ENCODE data around the gene KDM3B. TPM values are rescaled to one million over a fixed set of nuclear protein-coding genes. Genes with fewer than 3 reads are reported as not detected.

The KDM3B gene
- total RNA-seq, 2 donors from 2014 or later, result 62.3 to 77.5 TPM

DNA sequence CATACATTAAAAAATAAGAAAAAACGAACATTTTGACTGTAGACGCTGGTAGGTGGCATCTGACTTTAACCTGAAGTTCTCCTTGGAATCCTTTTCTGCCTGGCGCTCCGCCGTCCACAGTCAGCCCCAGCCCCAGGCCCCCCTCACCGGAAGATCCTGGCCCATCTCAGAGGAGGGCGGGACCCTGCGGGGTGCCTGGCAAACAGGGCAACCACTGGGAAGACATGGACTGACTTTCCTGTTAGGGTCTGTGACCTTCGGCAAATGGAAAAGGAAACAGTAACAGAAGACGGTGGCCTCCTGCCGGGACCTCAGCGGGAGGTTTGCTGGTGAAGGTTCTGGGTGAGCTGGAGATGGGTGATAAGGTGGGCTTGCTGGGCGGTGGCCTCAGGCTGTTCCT, 101.1 kb downstream of the KDM3B start:
- Histone ChIP-seq H3K9ac (ENCODE audit: low read depth in 2 of 2, low read length in 2 of 2) (no peak overlapping the region), H3K27ac (no peak overlapping the region), H3K36me3 (no peaks in the 10 kb centered on the region), H3K27me3 (no peaks in the 10 kb centered on the region), H3K9me3 (no peaks in the 10 kb centered on the region), H3K4me1 (no peaks in the 10 kb centered on the region), H3K4me3 (no peak overlapping the region)
- intact Hi-C loops (cut with DNase I), result no loop called here
- no peak for DNase-seq
- TF ChIP-seq CTCF (IDR thresholded peaks at IDR 0.05), result no peak

DNA sequence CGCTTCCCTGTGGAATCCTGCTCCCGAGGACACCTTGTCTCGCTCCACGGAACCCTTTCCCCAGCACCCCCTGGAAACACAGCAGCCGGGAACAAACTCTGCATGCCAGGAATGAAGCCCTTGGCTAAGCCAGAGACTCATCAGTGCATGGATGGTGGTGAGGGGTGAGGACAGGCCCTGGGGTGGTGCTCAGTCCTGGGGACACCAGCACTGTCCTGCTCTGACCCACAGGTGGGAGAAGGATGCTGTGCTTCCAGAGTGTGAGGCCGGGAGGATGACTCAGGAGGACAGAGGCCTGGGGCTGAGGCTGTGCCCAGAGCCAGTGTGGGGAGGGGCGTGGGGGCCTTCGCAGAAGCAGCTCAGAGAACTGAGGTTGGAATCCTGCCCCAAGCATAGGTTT, 101.6 kb downstream of the KDM3B start:
- intact Hi-C loops (cut with DNase I), result no loop called here
- no peaks in the 10 kb centered on the region for H3K9me3 ChIP-seq
- no peak for DNase-seq
- H3K4me3 ChIP-seq, result no peak overlapping the region
- TF ChIP-seq CTCF (IDR thresholded peaks at IDR 0.05), result no peak
- H3K36me3 ChIP-seq, result no peaks in the 10 kb centered on the region
- H3K27me3 ChIP-seq, result no peaks in the 10 kb centered on the region
- no peaks in the 10 kb centered on the region for H3K4me1 ChIP-seq
- H3K27ac ChIP-seq, result no peak overlapping the region
- no peak overlapping the region for H3K9ac ChIP-seq (ENCODE audit: low read depth in 2 of 2, low read length in 2 of 2)

GRCh38 chr5:138455232-138455930, 102.9 kb downstream of the KDM3B start:
- intact Hi-C loops (cut with DNase I), result loop anchor here (5.0 kb wide), 1 partner anchor 37 kb away; no protein-coding TSS in a partner anchor
- Histone ChIP-seq H3K27ac (no peak overlapping the region), H3K9ac (ENCODE audit: low read depth in 2 of 2, low read length in 2 of 2) (no peak overlapping the region), H3K9me3 (no peaks in the 10 kb centered on the region), H3K4me3 (no peak overlapping the region), H3K27me3 (no peaks in the 10 kb centered on the region), H3K4me1 (no peaks in the 10 kb centered on the region), H3K36me3 (no peaks in the 10 kb centered on the region)
- no peak for DNase-seq
- no peak for TF ChIP-seq CTCF (IDR thresholded peaks at IDR 0.05)

DNA sequence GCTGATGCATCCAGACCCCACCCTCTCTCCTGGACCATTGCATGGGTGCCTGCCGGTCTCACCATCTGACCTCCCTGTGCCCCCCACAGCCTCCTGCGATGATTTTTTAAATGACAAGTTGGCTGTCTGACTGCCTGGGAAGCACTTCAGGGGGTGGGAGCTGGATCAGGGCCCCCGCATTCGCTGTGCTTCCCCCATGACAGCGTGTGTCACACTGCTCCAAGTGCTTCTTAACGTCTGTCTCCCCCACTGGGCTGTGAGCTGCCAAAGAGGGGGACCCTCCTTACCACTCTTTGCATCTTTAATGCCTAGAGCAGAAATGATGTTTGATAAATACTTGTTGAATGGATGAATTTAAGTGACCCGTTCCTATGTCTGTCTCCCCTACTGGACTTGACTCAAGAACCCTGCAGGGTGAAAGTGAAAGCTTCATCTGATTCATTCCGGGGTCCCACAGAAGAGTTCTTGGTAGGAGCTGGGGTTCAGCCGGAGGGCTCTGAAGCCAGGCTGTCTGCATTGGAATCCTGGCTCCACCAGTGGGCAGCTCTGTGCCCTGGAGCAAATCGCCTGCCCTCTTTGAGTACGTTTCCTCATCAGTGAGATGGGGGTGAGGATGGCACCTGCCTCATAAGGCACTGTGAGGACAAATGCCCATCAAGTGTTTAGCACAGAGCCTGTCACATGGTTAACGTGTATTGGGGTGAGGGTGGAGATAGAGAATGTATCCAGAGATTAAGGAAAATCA, 105.2 kb downstream of the KDM3B start:
- intact Hi-C loops (cut with DNase I), result loop anchor here (5.0 kb wide), 1 partner anchor 35 kb away; no protein-coding TSS in a partner anchor
- DNase-seq, result no peak
- no peak for TF ChIP-seq CTCF (IDR thresholded peaks at IDR 0.05)

GRCh38 chr5:138458384-138458783, 105.9 kb downstream of the KDM3B start:
- H3K4me1 ChIP-seq, result peaks cover 2% of the 10 kb centered on the region
- no peaks in the 10 kb centered on the region for H3K36me3 ChIP-seq
- H3K9ac ChIP-seq (ENCODE audit: low read depth in 2 of 2, low read length in 2 of 2), result no peak overlapping the region
- no peaks in the 10 kb centered on the region for H3K27me3 ChIP-seq
- intact Hi-C loops (cut with DNase I), result loop anchor here (5.0 kb wide), 1 partner anchor 34 kb away; no protein-coding TSS in a partner anchor
- H3K9me3 ChIP-seq, result no peaks in the 10 kb centered on the region
- H3K27ac ChIP-seq, result no peak overlapping the region
- DNase-seq, result no peak
- no peak overlapping the region for H3K4me3 ChIP-seq
- TF ChIP-seq CTCF (IDR thresholded peaks at IDR 0.05), result no peak

More for the DNA sequence above, 105.2 kb downstream of the KDM3B start:
- Histone ChIP-seq H3K36me3 (no peaks in the 10 kb centered on the region), H3K9me3 (no peaks in the 10 kb centered on the region), H3K27me3 (no peaks in the 10 kb centered on the region), H3K4me1 (no peaks in the 10 kb centered on the region), H3K4me3 (no peak overlapping the region), H3K27ac (no peak overlapping the region), H3K9ac (ENCODE audit: low read depth in 2 of 2, low read length in 2 of 2) (no peak overlapping the region)

All from colonic mucosa (tissue), 4 donors.